ENCODE data around the gene SELP.

DNA sequence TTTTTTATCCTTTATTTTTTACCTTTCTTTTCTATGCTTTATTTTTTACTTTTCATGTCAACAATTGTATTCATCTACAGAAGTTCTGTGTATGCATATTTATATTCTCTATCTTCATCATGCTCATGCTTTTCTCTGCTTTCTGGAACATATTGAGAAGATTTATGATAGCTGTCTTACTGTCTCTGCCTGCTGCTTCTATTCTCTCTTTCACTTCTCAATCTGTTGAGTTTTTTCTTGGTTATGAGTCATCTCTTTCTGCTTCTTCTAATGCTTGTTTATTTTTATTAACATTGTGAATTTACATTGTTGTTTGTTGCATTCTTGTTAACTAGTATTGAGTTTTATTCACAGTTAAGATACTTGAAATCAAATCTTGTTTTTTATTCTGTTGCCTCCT, 66.3 kb downstream of the SELP start:
- TF ChIP-seq GATA3 (IDR thresholded peaks at IDR 0.05; ENCODE audit: low read depth, low read length): no peak
- no peak for TF ChIP-seq GATA2 (IDR thresholded peaks at IDR 0.05; ENCODE audit: low read depth, low read length)

Data from SH-SY5Y (cell line).